ENCODE measurements around the gene PNPLA1. TPM values are rescaled to one million over a fixed set of nuclear protein-coding genes. Genes with fewer than 3 reads are reported as not detected.

PNPLA1 gene
- polyA plus RNA-seq, 1 donor (not counting 4 experiments of a cell fraction or from before 2014, with no cell fraction given): 0.14 TPM

DNA sequence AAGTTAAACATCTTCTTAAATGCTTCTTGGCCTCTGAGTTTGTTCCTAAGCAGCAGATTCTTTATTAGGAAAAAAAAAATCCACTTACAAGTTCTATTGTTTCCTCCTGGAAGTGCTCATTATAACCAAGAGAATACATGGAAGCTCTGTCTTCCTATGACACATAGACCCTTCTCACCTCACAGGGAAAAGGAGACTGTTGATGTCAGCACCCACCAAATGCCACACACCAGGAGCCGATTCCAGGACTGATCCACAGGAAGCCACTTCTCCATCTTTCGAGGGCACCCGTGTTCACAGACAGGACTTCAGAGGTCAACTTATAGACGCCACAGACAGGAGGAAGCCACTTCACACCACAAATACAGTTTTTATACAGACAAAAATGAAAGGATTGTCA, 80.2 kb downstream of the PNPLA1 start:
- Histone ChIP-seq H3K79me2 (ENCODE audit: control insufficient read depth, insufficient read depth, low read length) (no peaks in the 10 kb centered on the region), H3K9me3 (ENCODE audit: control insufficient read depth, low read depth, low read length) (no peaks in the 10 kb centered on the region), H3K36me3 (ENCODE audit: control insufficient read depth in 2 of 2, extremely low read depth in 1 of 2, insufficient read depth in 2 of 2, low read length in 2 of 2) (no peaks in the 10 kb centered on the region), H3K9ac (ENCODE audit: control insufficient read depth, extremely low read depth, insufficient read depth, low read length) (no peak overlapping the region), H3K9me1 (ENCODE audit: control insufficient read depth, extremely low read depth, insufficient read depth, low read length) (no peaks in the 10 kb centered on the region), H3K4me2 (ENCODE audit: control insufficient read depth, extremely low read depth, insufficient read depth, low read depth, low read length) (no peak overlapping the region), H3K4me1 (ENCODE audit: control insufficient read depth, extremely low read depth, insufficient read depth, low read length) (no peaks in the 10 kb centered on the region), H3K27ac (ENCODE audit: control insufficient read depth, insufficient read depth, low read length) (no peak overlapping the region), H2AFZ (ENCODE audit: control insufficient read depth, low read length) (no peak overlapping the region), H4K20me1 (ENCODE audit: control insufficient read depth, extremely low read depth, insufficient read depth, low read length) (no peaks in the 10 kb centered on the region), H3K4me3 (ENCODE audit: control insufficient read depth in 2 of 3, extremely low read depth in 1 of 3, insufficient read depth in 2 of 3, low read depth in 1 of 3, low read length in 3 of 3) (no peak overlapping the region), H3K27me3 (ENCODE audit: control insufficient read depth, extremely low read depth, insufficient read depth, low read length) (no peaks in the 10 kb centered on the region)
- TF ChIP-seq, protein P1, sequence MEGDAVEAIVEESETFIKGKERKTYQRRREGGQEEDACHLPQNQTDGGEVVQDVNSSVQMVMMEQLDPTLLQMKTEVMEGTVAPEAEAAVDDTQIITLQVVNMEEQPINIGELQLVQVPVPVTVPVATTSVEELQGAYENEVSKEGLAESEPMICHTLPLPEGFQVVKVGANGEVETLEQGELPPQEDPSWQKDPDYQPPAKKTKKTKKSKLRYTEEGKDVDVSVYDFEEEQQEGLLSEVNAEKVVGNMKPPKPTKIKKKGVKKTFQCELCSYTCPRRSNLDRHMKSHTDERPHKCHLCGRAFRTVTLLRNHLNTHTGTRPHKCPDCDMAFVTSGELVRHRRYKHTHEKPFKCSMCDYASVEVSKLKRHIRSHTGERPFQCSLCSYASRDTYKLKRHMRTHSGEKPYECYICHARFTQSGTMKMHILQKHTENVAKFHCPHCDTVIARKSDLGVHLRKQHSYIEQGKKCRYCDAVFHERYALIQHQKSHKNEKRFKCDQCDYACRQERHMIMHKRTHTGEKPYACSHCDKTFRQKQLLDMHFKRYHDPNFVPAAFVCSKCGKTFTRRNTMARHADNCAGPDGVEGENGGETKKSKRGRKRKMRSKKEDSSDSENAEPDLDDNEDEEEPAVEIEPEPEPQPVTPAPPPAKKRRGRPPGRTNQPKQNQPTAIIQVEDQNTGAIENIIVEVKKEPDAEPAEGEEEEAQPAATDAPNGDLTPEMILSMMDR (optimal IDR thresholded peaks at IDR 0.05 in 1 of 3, IDR thresholded peaks at IDR 0.05 in 1 of 3, conservative IDR thresholded peaks at IDR 0.05 in 1 of 3; ENCODE audit: extremely low read depth in 1 of 3, insufficient read depth in 2 of 3, low read length in 3 of 3): no peak
- TF ChIP-seq EZH2 (IDR thresholded peaks at IDR 0.05; ENCODE audit: low read length): no peak
- FAIRE-seq: no peak
- DNase-seq (ENCODE audit: low read depth, low spot score): no peak
- dilution Hi-C loops (cut with MboI; ENCODE audit: extremely low pct_ligation_motif_present, low sequenced_read_pairs): no loop called here

DNA sequence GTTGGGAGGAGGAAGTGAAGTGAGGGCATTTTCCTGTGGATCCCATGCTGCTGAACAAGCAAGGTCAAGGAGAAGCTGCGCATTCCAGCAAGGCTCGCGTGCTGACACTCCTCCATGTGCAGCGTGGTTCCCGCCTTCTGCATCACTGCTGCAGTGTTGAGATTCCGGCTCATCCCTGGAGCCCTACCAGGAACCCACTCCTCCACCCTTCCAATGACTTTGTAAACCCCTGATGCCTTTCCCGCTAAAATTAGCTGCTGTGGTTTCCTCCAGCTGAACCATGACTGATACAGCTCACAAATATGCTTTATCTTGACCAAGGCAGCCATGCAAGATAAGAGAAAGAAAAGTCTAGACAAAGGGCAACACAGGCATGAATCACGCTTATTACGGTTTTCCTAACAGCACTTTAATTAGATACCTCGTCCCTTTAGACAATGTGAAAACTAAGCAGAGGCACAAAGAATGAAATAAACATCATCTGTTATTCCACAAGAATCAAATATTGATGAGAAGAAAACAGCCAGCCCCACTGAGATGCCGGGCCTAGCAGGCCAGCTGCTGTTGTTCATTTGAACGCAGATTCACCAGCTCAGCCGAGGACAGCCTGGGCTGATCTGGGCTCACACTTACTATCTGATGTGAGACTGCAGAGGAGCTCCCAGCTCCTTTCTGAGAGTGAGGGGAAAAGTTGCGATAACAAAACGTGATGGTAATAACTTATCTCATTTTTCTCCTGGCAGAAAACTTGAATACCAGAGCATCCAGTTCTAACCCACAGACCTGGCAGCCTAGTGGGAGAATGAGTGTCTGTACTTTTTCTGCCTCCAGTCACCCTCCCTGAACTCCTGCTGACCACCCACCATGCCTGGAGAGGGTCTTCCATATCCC, 81.1 kb downstream of the PNPLA1 start:
- Histone ChIP-seq H3K4me2 (ENCODE audit: control insufficient read depth, extremely low read depth, insufficient read depth, low read depth, low read length) (no peak overlapping the region), H3K4me1 (ENCODE audit: control insufficient read depth, extremely low read depth, insufficient read depth, low read length) (no peaks in the 10 kb centered on the region), H4K20me1 (ENCODE audit: control insufficient read depth, extremely low read depth, insufficient read depth, low read length) (no peaks in the 10 kb centered on the region), H3K36me3 (ENCODE audit: control insufficient read depth in 2 of 2, extremely low read depth in 1 of 2, insufficient read depth in 2 of 2, low read length in 2 of 2) (no peaks in the 10 kb centered on the region), H3K9me1 (ENCODE audit: control insufficient read depth, extremely low read depth, insufficient read depth, low read length) (no peaks in the 10 kb centered on the region), H3K4me3 (ENCODE audit: control insufficient read depth in 2 of 3, extremely low read depth in 1 of 3, insufficient read depth in 2 of 3, low read depth in 1 of 3, low read length in 3 of 3) (no peak overlapping the region), H3K9me3 (ENCODE audit: control insufficient read depth, low read depth, low read length) (no peaks in the 10 kb centered on the region), H3K79me2 (ENCODE audit: control insufficient read depth, insufficient read depth, low read length) (no peaks in the 10 kb centered on the region), H3K9ac (ENCODE audit: control insufficient read depth, extremely low read depth, insufficient read depth, low read length) (no peak overlapping the region), H2AFZ (ENCODE audit: control insufficient read depth, low read length) (no peak overlapping the region), H3K27me3 (ENCODE audit: control insufficient read depth, extremely low read depth, insufficient read depth, low read length) (no peaks in the 10 kb centered on the region), H3K27ac (ENCODE audit: control insufficient read depth, insufficient read depth, low read length) (no peak overlapping the region)
- FAIRE-seq: no peak
- no peak for DNase-seq (ENCODE audit: low read depth, low spot score)
- TF ChIP-seq, protein P1 (optimal IDR thresholded peaks at IDR 0.05 in 1 of 3, IDR thresholded peaks at IDR 0.05 in 1 of 3, conservative IDR thresholded peaks at IDR 0.05 in 1 of 3; ENCODE audit: extremely low read depth in 1 of 3, insufficient read depth in 2 of 3, low read length in 3 of 3): no peak
- TF ChIP-seq EZH2 (IDR thresholded peaks at IDR 0.05; ENCODE audit: low read length): no peak
- dilution Hi-C loops (cut with MboI; ENCODE audit: extremely low pct_ligation_motif_present, low sequenced_read_pairs): no loop called here

Data from keratinocyte (primary cell).